IMR-90 (cell line): ENCODE data around the gene SLCO3A1. TPM values are rescaled to one million over a fixed set of nuclear protein-coding genes. Genes with fewer than 3 reads are reported as not detected.

Experiments
- ATAC-seq: fragments of 200-7000 bp; cut with Tn5 transposase; 2 replicates; pipeline ENCODE4 v1.9.1; 2020; ENCODE audit warnings: low read depth, mild to moderate bottlenecking, moderate library complexity
- Bru-seq: library from RNA; stranded (reverse); fragments of 400-500 nt; gene quantifications from one replicate; lab custom pipeline; 2021; lab: Mats Ljungman, UMichigan
- BruChase-seq, 2 experiments: library from RNA; stranded (reverse); fragments of 400-500 nt; gene quantifications; one replicate each; lab custom pipeline; 2021; lab: Mats Ljungman, UMichigan
- BruUV-seq: library from RNA; stranded (reverse); fragments of 400-500 nt; replicated peaks from 2 replicates; lab custom pipeline; 2021; lab: Mats Ljungman, UMichigan
- CTCF ChIA-PET: fragments of 300-600 bp; formaldehyde crosslinking; extraction: SDS; loops from one replicate; lab custom pipeline; 2021; ENCODE audit warnings: antibody characterized with exemption; lab: Yijun Ruan, JAX
- POLR2A ChIA-PET: fragments of 300-600 bp; sonication (Branson Sonifier 250); formaldehyde crosslinking; loops from one replicate; lab custom pipeline; 2022; ENCODE audit warnings: antibody characterized with exemption; ENCODE audit not compliant: unreplicated experiment; lab: Charles Lee
- DNase-seq: peaks from one replicate; pipeline ENCODE4 v3.0.0; 2013
- H2AFZ ChIP-seq: replicated peaks from 2 replicates; pipeline ENCODE3; 2013; ENCODE audit warnings: low read length, mild to moderate bottlenecking; ENCODE audit not compliant: poor library complexity
- H2AK5ac ChIP-seq: 2 replicates; pipeline ENCODE4 v1.6.1; 2013; ENCODE audit warnings: low read depth, low read length, inconsistent platforms
- H2AK9ac ChIP-seq: replicated peaks from 2 replicates; pipeline ENCODE3; 2013; ENCODE audit warnings: mild to moderate bottlenecking, low read depth, low read length, moderate library complexity; ENCODE audit not compliant: poor library complexity
- H2BK120ac ChIP-seq: 2 replicates; pipeline ENCODE4 v1.6.1; 2013; ENCODE audit warnings: low read depth, low read length, inconsistent platforms
- H2BK15ac ChIP-seq: 3 replicates; pipeline ENCODE4 v1.6.1; 2013; ENCODE audit warnings: low read depth, low read length, inconsistent platforms
- H2BK20ac ChIP-seq: 2 replicates; pipeline ENCODE4 v1.6.1; 2013; ENCODE audit warnings: low read depth, mild to moderate bottlenecking, inconsistent platforms, low read length, moderate library complexity
- H2BK5ac ChIP-seq: 2 replicates; pipeline ENCODE4 v1.6.1; 2013; ENCODE audit warnings: mild to moderate bottlenecking, low read depth, low read length, inconsistent platforms; ENCODE audit not compliant: poor library complexity, severe bottlenecking
- H3K14ac ChIP-seq: replicated peaks from 2 replicates; pipeline ENCODE4 v1.6.1; 2013; ENCODE audit warnings: low read depth, low read length, inconsistent platforms
- H3K18ac ChIP-seq: 2 replicates; pipeline ENCODE4 v1.6.1; 2013; ENCODE audit warnings: low read depth, low read length, control low read depth
- H3K23ac ChIP-seq: 2 replicates; pipeline ENCODE4 v1.6.1; 2013; ENCODE audit warnings: low read depth, low read length, inconsistent platforms
- H3K27ac ChIP-seq: 2 replicates; pipeline ENCODE4 v1.5.1; 2013; ENCODE audit warnings: mild to moderate bottlenecking, control low read depth, low read length; ENCODE audit not compliant: insufficient read depth
- H3K27me3 ChIP-seq: 2 replicates; pipeline ENCODE4 v1.6.1; 2013; ENCODE audit warnings: low read length; ENCODE audit not compliant: control insufficient read depth, insufficient read depth
- H3K36me3 ChIP-seq: 2 replicates; pipeline ENCODE4 v1.6.1; 2013; ENCODE audit warnings: low read length, mixed read lengths; ENCODE audit not compliant: control insufficient read depth, insufficient read depth
- H3K4ac ChIP-seq: 2 replicates; pipeline ENCODE4 v1.6.1; 2013; ENCODE audit warnings: low read depth, low read length, inconsistent platforms
- H3K4me1 ChIP-seq: 2 replicates; pipeline ENCODE4 v1.6.1; 2013; ENCODE audit warnings: low read length, mixed read lengths; ENCODE audit not compliant: control insufficient read depth, insufficient read depth
- H3K4me2 ChIP-seq: 2 replicates; pipeline ENCODE4 v1.6.1; 2013; ENCODE audit warnings: low read depth, mild to moderate bottlenecking, control low read depth, low read length, moderate library complexity
- H3K4me3 ChIP-seq: 2 replicates; pipeline ENCODE4 v1.5.1; 2013; ENCODE audit warnings: low read depth, mild to moderate bottlenecking, control low read depth, low read length, moderate library complexity; ENCODE audit not compliant: insufficient read depth
- H3K56ac ChIP-seq: 2 replicates; pipeline ENCODE4 v1.6.1; 2013; ENCODE audit warnings: low read length, inconsistent platforms; ENCODE audit not compliant: insufficient read depth; ENCODE audit errors: extremely low read depth
- H3K79me1 ChIP-seq, 2 experiments: 2 replicates each; pipeline ENCODE4 v1.6.1; 2013; ENCODE audit warnings: low read length in 2 of 2, inconsistent platforms in 1 of 2, low read depth in 1 of 2
- H3K9ac ChIP-seq: 2 replicates; pipeline ENCODE4 v1.6.1; 2013; ENCODE audit warnings: low read depth, low read length, control low read depth
- H3K9me1 ChIP-seq: 2 replicates; pipeline ENCODE4 v1.6.1; 2013; ENCODE audit warnings: low read length, inconsistent platforms; ENCODE audit not compliant: insufficient read depth
- H3K9me3 ChIP-seq: 2 replicates; pipeline ENCODE4 v1.6.1; 2013; ENCODE audit warnings: low read length; ENCODE audit not compliant: control insufficient read depth, insufficient read depth
- H4K20me1 ChIP-seq: 2 replicates; pipeline ENCODE4 v1.6.1; 2013; ENCODE audit warnings: low read length, inconsistent platforms; ENCODE audit not compliant: insufficient read depth
- H4K5ac ChIP-seq: 2 replicates; pipeline ENCODE4 v1.6.1; 2013; ENCODE audit warnings: mild to moderate bottlenecking, low read depth, low read length, control low read depth
- H4K8ac ChIP-seq, 2 experiments: 2 replicates each; pipeline ENCODE4 v1.6.1; 2013; ENCODE audit warnings: low read depth in 2 of 2, low read length in 2 of 2, control low read depth in 1 of 2, inconsistent platforms in 1 of 2
- H4K91ac ChIP-seq: 2 replicates; pipeline ENCODE4 v1.6.1; 2013; ENCODE audit warnings: low read depth, low read length, inconsistent platforms; ENCODE audit not compliant: insufficient read depth
- MAZ ChIP-seq: IDR thresholded peaks from 2 replicates; pipeline ENCODE4 v1.6.1; 2012; ENCODE audit warnings: low read depth, mild to moderate bottlenecking, low read length, improper control_type of control experiment, moderate library complexity, borderline replicate concordance
- RCOR1 ChIP-seq: IDR thresholded peaks from 2 replicates; pipeline ENCODE4 v1.6.1; 2012; ENCODE audit warnings: mild to moderate bottlenecking, low read length, improper control_type of control experiment; ENCODE audit not compliant: insufficient replicate concordance
- WGBS, 2 experiments: methylation state at CpG; one replicate each; pipeline versions ENCODE4 v1.1.5 to v1.1.7; 2013; ENCODE audit warnings: missing lambda C conversion rate in 2 of 2; ENCODE audit not compliant: insufficient read length in 1 of 2; ENCODE audit errors: extremely low coverage in 2 of 2; 5-methylcytosine and 5-hydroxymethylcytosine counted together
- dilution Hi-C: fragments of 300-500 bp; cut with HindIII; formaldehyde crosslinking; loops from one replicate; pipeline ENCODE4 v1.14.3; 2018; ENCODE audit warnings: low sequenced_read_pairs; ENCODE audit not compliant: unreplicated experiment
- in situ Hi-C: fragments of 300-500 bp; cut with MboI; formaldehyde crosslinking; loops from 3 replicates; pipeline ENCODE4 v1.14.3; 2019; ENCODE audit warnings: low sequenced_read_pairs, inconsistent platforms, mixed read lengths
- intact Hi-C: fragments of 100-400 bp; cut with micrococcal nuclease; formaldehyde crosslinking; loops from 2 replicates; pipeline ENCODE4 v1.10.0; 2022
- long read RNA-seq: library from polyadenylated mRNA; unstranded; transcript quantifications from one replicate; pipeline ENCODE4 v2.0.0, GENCODE V29; 2021; ENCODE audit not compliant: unreplicated experiment
- polyA plus RNA-seq, 3 experiments: library from polyadenylated mRNA; depleted of rRNA; stranded (reverse); fragments of >200 nt; gene quantifications; 2 replicates each; pipeline ENCODE4 v1.2.3, GENCODE V29; 2012; ENCODE audit warnings: low replicate concordance in 1 of 3
- total RNA-seq: library from RNA; depleted of rRNA; stranded (reverse); fragments of >200 nt; gene quantifications from 2 replicates; pipeline ENCODE4 v1.2.3, GENCODE V29; 2012; rRNA removed

The SLCO3A1 gene
- total RNA-seq: 2.2 and 4.7 TPM in 2 replicates
- polyA plus RNA-seq (2012; rRNA removed): 8.1 and 11.2 TPM in 2 replicates
- 7.8 and 11.2 TPM in 2 replicates for polyA plus RNA-seq (2012; cell fraction: cytosol; rRNA removed)
- polyA plus RNA-seq (2012; cell fraction: nucleus; rRNA removed; ENCODE audit: low replicate concordance): 7.1 and 8.5 TPM in 2 replicates
- Bru-seq, nascent RNA: percentile 57 among the genes with signal in this experiment
- percentile 51 among the genes with signal in this experiment for BruChase-seq, experiment 1, labeled RNA remaining after a 6-hour chase
- percentile 58 among the genes with signal in this experiment for BruChase-seq, experiment 2, labeled RNA remaining after a 2-hour chase
- long read RNA-seq, full-length matches to known transcripts: 17 of 25 reads
- long read RNA-seq, partial matches to known transcripts: 3 of 25 reads
- long read RNA-seq, other reads (novel, unspliced or antisense): 5 of 25 reads

- peak within 1 kb of the TSS; percentile 90 for H3K4me3 ChIP-seq
- no peaks in the 10 kb centered on the region for H3K9me3 ChIP-seq
- ATAC-seq (peak; percentile 80), DNase-seq (peak; percentile 32)
- no peak within 1 kb of the TSS for H2BK20ac ChIP-seq
- no peak within 1 kb of the TSS; the same call in 1 of the 2 replicates for H3K18ac ChIP-seq
- 0% methylated on average over 19 of the region's 67 CpGs; no CpG with 5 or more reads in 1 of the 2 experiments for WGBS, 2 experiments
- in situ Hi-C loops (no loop called here), dilution Hi-C loops (no loop called here), intact Hi-C loops (loop anchor here (1.0 to 5.0 kb wide), 7 partner anchors 74 to 550 kb away; no protein-coding TSS in a partner anchor)
- H2BK15ac ChIP-seq: no peak within 1 kb of the TSS; the same call in 2 of the 3 replicates
- H3K36me3 ChIP-seq: no peaks in the 10 kb centered on the region
- H3K14ac ChIP-seq: peak within 1 kb of the TSS; percentile 68
- H3K56ac ChIP-seq: peak within 1 kb of the TSS; percentile 46; the same call in 1 of the 2 replicates
- H3K23ac ChIP-seq: no peak within 1 kb of the TSS
- H2AK9ac ChIP-seq: peak within 1 kb of the TSS; percentile 62
- peaks cover 5% of the 10 kb centered on the region; the same call in 1 of the 2 replicates for H3K4me1 ChIP-seq
- peak within 1 kb of the TSS; percentile 88 for H3K4me2 ChIP-seq
- ChIA-PET CTCF (interaction anchor here (0.6 to 1.6 kb wide), 8 partner anchors 10 to 232 kb away, joined by 3 to 5 read pairs (median 4); no protein-coding TSS in a partner anchor), POLR2A (no interaction called here)
- peak within 1 kb of the TSS; percentile 55 to 82 for H4K8ac ChIP-seq
- no peaks in the 10 kb centered on the region; the same call in 1 of the 2 replicates for H3K27me3 ChIP-seq
- peak within 1 kb of the TSS; percentile 91 for H2AFZ ChIP-seq
- no peak within 1 kb of the TSS; the same call in 1 of the 2 replicates for H2BK120ac ChIP-seq
- peaks cover 8% of the 10 kb centered on the region; the same call in 1 of the 2 replicates for H3K9me1 ChIP-seq
- H3K27ac ChIP-seq: peak within 1 kb of the TSS; percentile 53
- TF ChIP-seq RCOR1 (no peak), MAZ (peak; percentile 3; the same call in 1 of the 2 replicates)
- H4K20me1 ChIP-seq: no peaks in the 10 kb centered on the region; the same call in 1 of the 2 replicates
- H2BK5ac ChIP-seq: peak within 1 kb of the TSS; percentile 57
- peak within 1 kb of the TSS; percentile 72 for H3K9ac ChIP-seq
- no peak within 1 kb of the TSS; the same call in 1 of the 2 replicates for H2AK5ac ChIP-seq
- H3K4ac ChIP-seq: peak within 1 kb of the TSS; percentile 33; the same call in 1 of the 2 replicates
- H4K5ac ChIP-seq: 0 out of 2 replicates have a peak within 1 kb of the TSS, but pooled peaks have one; percentile 2
- no TSS peak for BruUV-seq
- H3K79me1 ChIP-seq: peaks cover 0 to 17% of the 10 kb centered on the region in 2 experiments; a peak in 2 of 4 replicates
- H4K91ac ChIP-seq: peak within 1 kb of the TSS; percentile 8; the same call in 1 of the 2 replicates
These were observed at the start of gene SLCO3A1 for GRCh38 chr15:91853511-91853947. TSS of gene SLCO3A1 (plus strand) at chr15:91853708.
